ENCODE data around the gene SH3BP4. TPM values are rescaled to one million over a fixed set of nuclear protein-coding genes. Genes with fewer than 3 reads are reported as not detected.

Gene SH3BP4
- total RNA-seq, 1 donor, result 121 TPM

- Histone ChIP-seq H2AFZ (ENCODE audit: low read length) (no peak overlapping the region), H3K9me3 (ENCODE audit: low read depth, low read length) (no peaks in the 10 kb centered on the region), H3K27ac (ENCODE audit: low read depth, low read length) (no peak overlapping the region), H3K4me2 (ENCODE audit: insufficient read depth, low read length) (no peak overlapping the region), H3K36me3 (ENCODE audit: insufficient read depth, low read length) (no peaks in the 10 kb centered on the region), H3K4me1 (ENCODE audit: insufficient read depth, low read length) (peaks cover 6% of the 10 kb centered on the region), H4K20me1 (ENCODE audit: insufficient read depth, low read length) (no peaks in the 10 kb centered on the region), H3K4me3 (ENCODE audit: insufficient read depth, low read length) (no peak overlapping the region), H3K27me3 (ENCODE audit: insufficient read depth, low read length) (no peaks in the 10 kb centered on the region), H3K79me2 (ENCODE audit: insufficient read depth, low read length) (no peaks in the 10 kb centered on the region)
- no peak for TF ChIP-seq CTCF (IDR thresholded peaks at IDR 0.05; ENCODE audit: extremely low read depth, low read depth, low read length)
- DNase-seq (ENCODE audit: insufficient read length, low spot score, missing footprints), result no peak
Observed at GRCh38 chr2:235073868-235074413, 122.1 kb downstream of the SH3BP4 start.

- Histone ChIP-seq H3K27me3 (ENCODE audit: insufficient read depth, low read length) (no peaks in the 10 kb centered on the region), H3K4me1 (ENCODE audit: insufficient read depth, low read length) (peaks cover 8% of the 10 kb centered on the region), H3K79me2 (ENCODE audit: insufficient read depth, low read length) (no peaks in the 10 kb centered on the region), H3K36me3 (ENCODE audit: insufficient read depth, low read length) (no peaks in the 10 kb centered on the region), H3K4me3 (ENCODE audit: insufficient read depth, low read length) (no peak overlapping the region), H3K4me2 (ENCODE audit: insufficient read depth, low read length) (no peak overlapping the region), H3K27ac (ENCODE audit: low read depth, low read length) (no peak overlapping the region), H3K9me3 (ENCODE audit: low read depth, low read length) (no peaks in the 10 kb centered on the region), H2AFZ (ENCODE audit: low read length) (no peak overlapping the region), H4K20me1 (ENCODE audit: insufficient read depth, low read length) (no peaks in the 10 kb centered on the region)
- no peak for TF ChIP-seq CTCF (IDR thresholded peaks at IDR 0.05; ENCODE audit: extremely low read depth, low read depth, low read length)
- no peak for DNase-seq (ENCODE audit: insufficient read length, low spot score, missing footprints)
Observed at GRCh38 chr2:235077046-235077445, 125.2 kb downstream of the SH3BP4 start.

- Histone ChIP-seq H3K36me3 (ENCODE audit: insufficient read depth, low read length) (no peaks in the 10 kb centered on the region), H3K27ac (ENCODE audit: low read depth, low read length) (no peak overlapping the region), H3K9me3 (ENCODE audit: low read depth, low read length) (no peaks in the 10 kb centered on the region), H2AFZ (ENCODE audit: low read length) (no peak overlapping the region), H3K4me2 (ENCODE audit: insufficient read depth, low read length) (no peak overlapping the region), H3K4me3 (ENCODE audit: insufficient read depth, low read length) (no peak overlapping the region), H3K79me2 (ENCODE audit: insufficient read depth, low read length) (no peaks in the 10 kb centered on the region), H3K4me1 (ENCODE audit: insufficient read depth, low read length) (peaks cover 8% of the 10 kb centered on the region), H3K27me3 (ENCODE audit: insufficient read depth, low read length) (no peaks in the 10 kb centered on the region), H4K20me1 (ENCODE audit: insufficient read depth, low read length) (no peaks in the 10 kb centered on the region)
- no peak for DNase-seq (ENCODE audit: insufficient read length, low spot score, missing footprints)
- no peak for TF ChIP-seq CTCF (IDR thresholded peaks at IDR 0.05; ENCODE audit: extremely low read depth, low read depth, low read length)
Observed at GRCh38 chr2:235078182-235078581, 126.4 kb downstream of the SH3BP4 start.

- no peak overlapping the region for H3K27ac ChIP-seq (ENCODE audit: low read depth, low read length)
- H3K4me1 ChIP-seq (ENCODE audit: insufficient read depth, low read length), result peaks cover 8% of the 10 kb centered on the region
- DNase-seq (ENCODE audit: insufficient read length, low spot score, missing footprints), result no peak
- H3K27me3 ChIP-seq (ENCODE audit: insufficient read depth, low read length), result no peaks in the 10 kb centered on the region
- H3K36me3 ChIP-seq (ENCODE audit: insufficient read depth, low read length), result no peaks in the 10 kb centered on the region
- H2AFZ ChIP-seq (ENCODE audit: low read length), result no peak overlapping the region
- H4K20me1 ChIP-seq (ENCODE audit: insufficient read depth, low read length), result no peaks in the 10 kb centered on the region
- no peaks in the 10 kb centered on the region for H3K9me3 ChIP-seq (ENCODE audit: low read depth, low read length)
- TF ChIP-seq CTCF (IDR thresholded peaks at IDR 0.05; ENCODE audit: extremely low read depth, low read depth, low read length), result no peak
- no peak overlapping the region for H3K4me3 ChIP-seq (ENCODE audit: insufficient read depth, low read length)
- H3K79me2 ChIP-seq (ENCODE audit: insufficient read depth, low read length), result no peaks in the 10 kb centered on the region
- H3K4me2 ChIP-seq (ENCODE audit: insufficient read depth, low read length), result no peak overlapping the region
Observed at GRCh38 chr2:235078914-235079472, 127.2 kb downstream of the SH3BP4 start.

All from osteoblast (primary cell).